Sciatic nerve (tissue), 2 donors: ENCODE measurements around the gene FYB2. TPM values are rescaled to one million over a fixed set of nuclear protein-coding genes. Genes with fewer than 3 reads are reported as not detected.

Experiments used
- ATAC-seq: fragments of 200-7000 bp; cut with Tn5 transposase; one replicate; pipeline ENCODE4 v1.9.1; 2020; ENCODE audit warnings: mild to moderate bottlenecking, moderate library complexity
- DNase-seq: peaks from one replicate; pipeline ENCODE4 v3.0.0-alpha.2; 2020; ENCODE audit warnings: low spot score
- intact Hi-C: fragments of 100-400 bp; cut with DNase I; formaldehyde crosslinking; loops from one replicate; pipeline ENCODE4 v1.14.2; 2022
- total RNA-seq: library from RNA; stranded (reverse); fragmentation: NEBNext Ultra II Directional; extraction: Animal tissue kit (Norgen Biotek cat#: 25700); gene quantifications from one replicate; pipeline ENCODE4 v1.2.1, GENCODE V29; 2021
- donor health status: DM: no; HTN: no; CAD: no.
- donor health status: DM: no; HTN: no; CAD: no.

The FYB2 gene
- total RNA-seq, 1 donor from 2014 or later, result not detected

DNA sequence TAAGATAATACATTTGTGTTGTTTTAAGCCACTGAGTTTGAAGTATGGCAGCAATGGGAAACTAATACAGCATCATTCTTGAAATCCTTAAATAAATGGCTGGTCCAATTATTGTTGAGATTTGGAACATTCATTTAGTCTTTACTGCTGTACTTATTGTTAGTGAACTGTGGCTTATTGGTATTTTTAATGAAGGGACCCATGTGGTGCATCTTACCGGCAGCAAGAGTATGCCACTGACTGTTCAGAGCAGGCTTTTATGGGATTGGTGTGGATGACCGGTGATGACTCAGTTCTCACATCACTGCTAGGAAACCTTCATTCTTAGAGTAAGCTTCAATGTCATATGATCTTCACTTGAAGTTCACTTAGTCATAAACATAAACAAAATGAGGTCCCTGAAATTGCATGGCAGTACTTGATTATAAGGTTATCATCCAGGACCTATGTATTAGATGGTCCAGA, 142.6 kb downstream of the FYB2 start:
- intact Hi-C loops, result no loop called here
- DNase-seq (no peak), ATAC-seq (no peak)

DNA sequence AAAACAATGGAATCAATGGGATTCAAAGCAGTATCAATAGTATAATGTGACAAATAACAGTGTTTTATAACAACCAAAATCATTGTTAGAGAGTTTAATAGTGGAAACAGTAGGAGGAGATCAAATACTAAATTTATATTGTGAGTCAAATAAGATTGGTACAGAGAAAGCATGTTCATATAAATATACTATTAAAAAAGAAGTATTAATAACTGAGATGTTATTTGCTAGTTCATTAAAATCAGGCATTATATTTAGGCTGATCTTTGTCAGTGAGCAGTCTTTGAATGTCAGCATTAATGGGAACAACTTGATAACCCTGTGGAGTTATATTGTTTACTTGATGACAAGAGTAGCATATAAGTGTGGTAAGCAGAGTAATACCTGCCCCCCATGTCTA, 143.4 kb downstream of the FYB2 start:
- intact Hi-C loops, result no loop called here
- DNase-seq, result no peak
- ATAC-seq, result no peak

DNA sequence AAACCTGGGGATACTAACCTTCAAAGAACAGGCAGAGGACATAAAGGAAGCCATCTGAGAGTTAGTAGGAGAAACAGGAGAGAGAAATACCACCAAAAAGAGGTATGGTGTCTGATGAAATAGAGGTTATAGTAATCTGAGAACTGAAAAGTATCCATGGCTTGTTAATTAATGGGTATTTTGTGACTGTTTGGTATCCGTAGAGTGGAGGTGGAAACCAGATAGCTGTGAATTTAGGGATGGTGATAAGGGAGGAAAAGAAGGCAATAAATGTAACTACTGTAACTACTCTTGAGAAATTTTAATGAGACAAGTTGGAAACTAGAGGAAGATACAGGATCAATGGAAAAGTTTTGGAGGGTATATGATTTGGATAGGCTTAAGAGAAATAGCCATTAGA, 146.6 kb downstream of the FYB2 start:
- intact Hi-C loops, result no loop called here
- DNase-seq (no peak), ATAC-seq (no peak)

DNA sequence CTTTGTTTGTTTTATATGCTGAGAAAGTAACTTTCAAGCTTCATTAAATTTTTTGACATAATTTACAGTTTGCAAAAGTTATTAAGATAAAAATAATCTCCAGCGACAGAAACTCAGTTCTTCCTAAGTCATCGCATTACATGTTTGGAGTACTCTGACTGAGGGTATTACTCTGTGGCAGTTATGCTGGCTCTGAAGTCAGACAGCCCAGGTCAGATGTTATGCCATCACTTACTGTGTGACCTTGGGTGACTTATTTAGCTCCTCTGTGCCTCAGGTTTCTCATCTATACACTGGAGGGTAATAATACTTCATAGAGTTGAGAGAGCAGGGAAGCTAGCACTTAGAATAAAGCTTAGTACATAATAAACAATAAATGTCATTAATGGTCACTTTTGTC, 147.7 kb downstream of the FYB2 start:
- intact Hi-C loops, result no loop called here
- DNase-seq, result no peak
- no peak for ATAC-seq

DNA sequence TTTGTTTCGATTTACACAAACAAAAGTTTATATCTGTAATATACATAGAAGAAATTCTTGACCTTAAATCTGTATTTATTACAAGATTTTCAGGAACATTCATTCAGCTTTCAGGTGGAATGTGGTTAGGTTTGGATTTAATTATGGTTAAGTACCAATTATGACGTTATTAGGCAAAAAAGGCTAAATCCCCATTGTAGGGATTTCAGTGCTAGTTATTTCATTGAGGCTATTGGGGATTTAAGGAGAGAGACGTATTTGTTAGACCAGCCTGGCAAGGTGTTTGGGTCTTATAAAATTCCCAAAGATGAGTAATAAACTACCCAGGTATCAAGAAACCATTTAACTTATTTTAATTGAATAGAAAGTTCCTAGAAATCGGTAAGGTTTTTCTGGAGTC, 148.1 kb downstream of the FYB2 start:
- no peak for ATAC-seq
- no peak for DNase-seq
- intact Hi-C loops, result no loop called here

DNA sequence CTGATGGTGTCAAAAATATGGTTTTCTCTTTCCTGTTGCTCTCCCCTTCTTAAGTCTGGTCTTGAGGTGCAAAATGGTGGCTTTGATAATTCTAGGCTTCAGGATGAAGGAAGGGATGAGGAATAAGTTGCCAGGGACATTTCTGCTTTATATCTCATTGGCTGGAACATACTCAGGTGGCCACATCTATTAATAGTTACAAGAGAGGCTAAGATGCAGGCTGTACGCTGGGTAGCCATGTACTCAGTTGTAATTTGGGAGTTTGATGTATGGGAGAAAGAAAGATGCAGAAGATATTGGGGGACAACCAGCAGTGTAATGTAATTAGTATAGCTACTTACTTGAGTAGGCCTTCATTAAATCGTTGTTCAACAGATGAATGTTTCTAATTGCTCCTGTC, 148.9 kb downstream of the FYB2 start:
- no peak for DNase-seq
- no peak for ATAC-seq
- intact Hi-C loops, result no loop called here

Other genes starting within 250 kb of the FYB2 start
- gene PLPP3, start 239.8 kb downstream of the FYB2 start, total RNA-seq, result 198 TPM
- 13.3 TPM for gene PRKAA2, start 174.1 kb downstream of the FYB2 start, total RNA-seq
- gene C8A, start 35.4 kb upstream of the FYB2 start, total RNA-seq, result not detected
- not detected for gene C8B, start 146.6 kb upstream of the FYB2 start, total RNA-seq